Spleen (tissue), 7 donors: ENCODE results near the gene GTF3C5.

Experiments
- CTCF ChIP-seq, 11 experiments: fragments of 200-600 bp in 7 of 11; fragments of 450-650 bp in 4 of 11; sonication (generic) in 4 of 11; IDR thresholded peaks in 8 of 11; conservative IDR thresholded peaks in 3 of 11; 1 replicate in 7 of 11; 2 replicates in 4 of 11; pipeline versions ENCODE4 v1.4.0 to v1.8.0; 2016 to 2021; ENCODE audit warnings: antibody characterized with exemption in 11 of 11, inconsistent platforms in 4 of 11, mild to moderate bottlenecking in 1 of 11
- POLR2A ChIP-seq, 3 donors: fragments of 450-650 bp; IDR thresholded peaks; one replicate each; pipeline ENCODE4 v1.5.1; 2017; ENCODE audit warnings: antibody characterized with exemption in 3 of 3, mild to moderate bottlenecking in 1 of 3
- POLR2AphosphoS5 ChIP-seq, 3 donors: sonication (generic); formaldehyde crosslinking; IDR thresholded peaks; one replicate each; pipeline ENCODE4 v1.5.1; 2017; ENCODE audit warnings: antibody characterized with exemption in 3 of 3
- donor health status: DM: no; HTN: no; CAD: no; lungs with moderate emphysema.
- donor health status: DM: no; HTN: no; CAD: no.
- donor health status: DM: no; HTN: no; CAD: no.

GRCh38 chr9:133074111-133074651 lies 43.4 kb downstream of the GTF3C5 start:
- no peak for TF ChIP-seq CTCF (IDR thresholded peaks at IDR 0.05 in 8 of 11, conservative IDR thresholded peaks at IDR 0.05 in 3 of 11)
- TF ChIP-seq POLR2A (IDR thresholded peaks at IDR 0.05) = no peak
- no peak for TF ChIP-seq POLR2AphosphoS5 (IDR thresholded peaks at IDR 0.05)
